Stimulated activated CD8-positive, alpha-beta memory T cell treated with anti-CD3 and anti-CD28 coated beads, Interleukin-7, amount 100 ng/mL, for 48 hours (primary cell): ENCODE results near the gene MRPS31.

Experiments used
- DNase-seq, 2 donors: peaks; one replicate each; pipeline ENCODE4 v3.0.0-alpha.2; 2020; ENCODE audit warnings: low read depth in 1 of 2; ENCODE audit errors: extremely low read depth in 1 of 2

The MRPS31 gene

DNA sequence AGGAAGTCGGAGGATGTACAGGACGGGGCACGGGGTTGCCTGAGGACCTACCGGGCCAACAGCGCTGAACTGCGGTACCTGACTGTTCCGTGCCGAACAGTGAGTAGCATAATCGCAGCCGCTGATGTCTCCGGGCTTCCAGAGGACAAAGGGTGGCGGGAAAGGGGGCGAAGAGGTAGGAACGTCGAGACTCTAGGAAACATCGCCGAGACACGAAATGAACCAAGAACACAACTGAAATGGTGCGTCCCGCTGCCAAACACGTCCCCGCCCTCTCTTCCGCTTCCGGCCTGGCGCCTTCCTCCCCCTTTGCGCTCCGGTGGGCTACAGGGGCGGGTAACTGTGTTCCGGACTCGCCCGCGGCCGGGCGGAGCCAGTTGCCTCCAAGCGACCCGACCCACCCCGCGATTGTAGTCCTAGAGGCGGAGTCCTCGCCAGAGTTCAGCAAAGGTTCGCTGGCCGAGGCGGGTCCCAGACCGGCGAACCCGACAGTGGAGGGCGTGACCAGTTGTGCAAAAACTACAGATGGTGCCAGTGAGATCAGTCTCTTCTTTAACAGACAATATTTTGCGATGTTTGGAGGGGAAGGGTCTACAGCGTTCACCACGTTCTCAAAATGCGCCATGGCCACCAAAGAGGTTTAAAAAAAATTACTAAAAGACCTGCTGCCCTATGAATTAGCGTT is at the start of gene MRPS31:
Gene MRPS31 (minus strand): TSS at position 257 of the 685 bp plus-strand sequence. CDS start 54 bp downstream, at position 203.
- DNase-seq, result peak; percentile 90 to 92

DNA sequence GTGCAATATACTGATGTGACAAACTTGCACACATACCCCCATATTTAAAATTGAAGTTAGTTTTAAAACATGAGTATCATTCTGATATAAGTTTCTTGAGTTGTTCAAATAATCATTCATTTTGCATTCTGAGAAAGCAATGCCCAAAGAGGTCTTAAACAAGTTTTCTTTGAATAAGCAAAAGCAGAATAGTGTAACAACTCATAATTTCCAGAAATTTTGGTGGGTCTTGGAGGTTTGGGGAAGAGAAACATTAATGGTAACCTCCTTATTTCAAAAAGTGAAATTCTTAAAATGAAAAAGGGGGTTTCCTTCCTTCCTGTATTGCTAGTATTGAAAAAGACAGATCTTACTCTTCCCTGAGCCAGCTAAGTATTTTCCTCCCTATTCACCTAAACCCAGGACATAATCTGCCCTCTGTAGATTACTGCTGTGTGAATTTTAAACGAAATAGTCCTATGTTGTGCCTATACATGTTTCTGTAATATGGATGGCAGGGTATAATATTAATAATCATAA is 48.9 kb upstream of the MRPS31 start:
- DNase-seq, result no peak

DNA sequence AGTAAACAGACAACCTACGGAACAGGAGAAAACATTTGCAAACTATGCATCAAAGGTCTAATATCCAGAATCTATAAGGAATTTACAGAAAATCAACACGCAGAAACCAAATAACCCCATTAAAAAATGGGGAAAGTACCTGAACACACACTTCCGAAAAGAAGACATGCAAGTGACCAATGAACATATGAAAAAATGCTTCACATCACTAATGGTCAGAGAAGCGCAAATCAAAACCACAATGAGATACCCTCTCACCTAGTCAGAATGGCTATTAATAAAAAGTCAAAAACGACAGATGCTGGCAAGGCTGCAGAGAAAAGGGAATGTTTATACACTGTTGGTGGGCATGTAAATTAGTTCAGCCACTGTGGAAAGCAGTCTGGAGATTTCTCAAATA is 47.9 kb upstream of the MRPS31 start:
- no peak for DNase-seq

DNA sequence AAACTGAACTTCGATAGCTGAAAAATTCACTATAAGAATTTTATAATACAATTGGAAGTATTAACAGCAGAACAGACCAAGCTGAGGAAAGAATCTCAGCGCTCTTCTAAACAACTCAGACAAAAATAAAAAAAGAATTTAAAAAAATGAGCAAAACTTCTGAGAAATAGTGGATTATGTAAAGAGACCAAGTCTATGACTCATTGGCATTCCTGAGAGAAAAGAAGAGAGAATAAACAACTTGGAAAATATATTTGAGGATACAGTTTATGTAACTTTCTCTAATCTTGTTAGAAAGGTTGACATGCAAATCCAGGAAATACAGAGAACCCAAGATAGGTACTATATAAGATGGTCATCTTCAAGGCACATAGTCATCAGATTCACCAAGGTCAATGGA is 43.8 kb upstream of the MRPS31 start:
- DNase-seq, result no peak

DNA sequence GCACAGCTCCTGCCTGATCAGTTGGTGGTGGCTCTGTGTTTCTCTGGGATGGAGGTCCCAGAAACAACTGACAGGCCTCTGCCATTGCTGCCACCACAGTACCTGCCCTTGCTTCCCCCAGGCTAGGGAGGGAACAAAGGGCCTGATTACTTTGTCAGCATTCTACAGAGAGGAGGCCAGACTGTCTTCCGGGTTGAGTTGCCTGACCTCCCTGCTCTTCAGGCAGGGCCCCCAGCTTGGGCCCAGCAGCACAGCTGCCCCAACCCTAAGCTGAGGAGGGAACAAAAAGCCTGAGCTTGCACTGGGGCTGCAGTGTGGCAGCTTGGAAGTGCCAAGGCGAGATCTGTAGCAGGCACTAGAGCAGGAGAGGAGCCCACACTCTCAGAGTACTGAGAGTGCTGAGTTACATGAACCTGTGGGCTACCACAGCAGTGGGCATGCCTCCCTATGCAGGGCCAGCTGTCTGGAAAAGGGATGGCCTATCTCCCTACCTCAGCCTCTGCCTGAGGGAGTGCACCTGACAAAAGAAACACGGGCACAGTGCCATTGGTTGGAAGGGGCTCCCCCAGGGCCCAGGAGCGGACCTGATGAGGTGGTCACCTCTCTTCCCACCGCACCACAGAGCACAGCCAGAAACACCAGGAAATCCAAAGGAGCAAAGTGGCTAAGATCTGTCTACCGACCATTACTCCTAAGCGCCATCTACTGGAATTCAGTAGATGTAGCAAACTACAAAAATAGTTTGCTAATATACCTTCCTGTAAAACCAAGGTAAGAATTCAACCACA is 42.9 kb upstream of the MRPS31 start:
- DNase-seq, result no peak

DNA sequence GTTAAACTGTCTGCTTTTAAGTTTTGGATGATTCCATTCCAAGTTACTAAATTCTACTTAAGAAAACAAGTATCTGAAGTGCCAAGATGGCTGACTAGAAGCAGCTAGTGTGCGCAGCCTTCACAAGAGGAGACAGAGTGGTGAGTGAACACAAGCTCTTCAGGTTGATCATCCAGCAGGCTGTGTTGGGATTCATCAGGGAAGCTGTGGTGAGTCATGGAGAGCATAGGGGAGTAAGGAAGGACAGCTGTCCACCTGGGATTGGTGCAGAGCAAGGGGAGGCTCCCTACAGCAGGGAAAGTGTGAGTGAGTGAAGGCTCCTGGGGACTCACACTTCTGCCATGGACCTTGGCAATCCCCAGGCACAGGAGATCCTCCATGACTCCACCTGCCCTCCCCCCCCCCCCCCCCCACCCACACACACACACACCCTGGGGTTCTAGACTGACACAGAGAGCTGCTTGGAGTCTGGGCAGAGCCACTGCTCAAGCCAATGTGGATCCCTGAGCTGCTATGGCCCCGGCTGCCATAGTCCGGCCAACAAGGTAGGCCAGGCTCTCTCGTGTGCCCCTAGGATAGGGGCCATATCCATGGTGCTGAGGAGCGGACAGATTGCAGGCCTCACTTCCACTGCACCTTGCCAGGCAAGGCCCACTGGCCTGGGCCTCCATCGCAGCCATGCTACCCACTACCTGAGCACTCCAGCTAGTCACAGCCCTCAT is 41.9 kb upstream of the MRPS31 start:
- no peak for DNase-seq

DNA sequence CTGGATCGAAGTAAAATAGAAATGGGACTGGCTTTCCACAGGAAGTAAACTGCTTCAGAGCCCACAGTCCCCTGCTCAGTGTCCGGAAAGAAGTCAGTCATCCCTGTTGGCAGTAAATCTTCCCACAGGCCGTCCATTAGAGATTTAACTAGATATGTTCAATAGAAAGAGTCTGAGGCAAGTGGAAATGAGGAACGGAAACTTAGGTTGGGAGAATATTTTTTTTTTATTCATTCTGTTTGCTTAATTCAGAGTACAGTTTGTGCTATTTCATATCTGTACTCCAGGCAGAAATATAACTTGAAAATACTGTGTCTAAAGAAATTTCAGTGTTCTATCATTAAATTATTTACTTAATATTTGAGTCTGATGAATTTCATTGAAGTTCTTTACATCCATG is 41.1 kb upstream of the MRPS31 start:
- DNase-seq, result no peak

DNA sequence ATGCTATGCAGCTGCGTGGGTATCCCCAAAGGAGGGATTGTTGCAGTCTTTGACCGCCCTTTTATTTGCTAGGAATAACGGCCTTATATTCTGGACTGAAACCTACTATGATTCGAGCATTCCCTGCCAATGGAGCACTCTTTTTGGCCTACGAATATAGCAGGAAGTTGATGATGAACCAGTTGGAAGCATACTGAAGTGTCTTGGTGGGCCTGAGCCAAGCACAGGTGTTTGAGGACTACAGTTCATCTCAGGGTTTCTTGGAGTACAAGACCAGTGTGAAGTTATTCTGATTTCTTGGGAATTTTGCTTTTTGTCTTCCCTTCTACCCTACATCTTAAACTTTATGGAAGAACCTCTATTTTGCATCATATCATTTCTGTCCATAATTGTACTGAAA is 38.5 kb upstream of the MRPS31 start:
- no peak for DNase-seq

DNA sequence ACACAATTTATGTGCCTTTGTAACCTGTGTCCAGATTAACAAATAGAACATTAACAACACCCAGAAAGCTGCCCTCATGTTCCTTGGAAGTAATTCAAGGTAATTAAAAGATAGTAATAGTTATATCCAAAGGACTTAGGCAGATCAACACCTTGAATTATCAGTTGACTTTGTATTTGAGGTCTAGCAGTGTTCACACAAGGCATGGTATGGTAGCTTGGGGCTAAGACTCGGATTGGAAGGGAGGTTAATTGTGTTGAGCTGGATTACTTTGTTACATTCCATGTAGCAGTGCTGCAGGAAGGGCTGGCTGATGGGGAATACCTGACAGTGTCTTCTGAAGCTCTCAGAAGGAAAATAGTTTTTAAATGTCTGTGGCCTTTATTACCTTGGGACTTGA is 35.3 kb upstream of the MRPS31 start:
- DNase-seq, result no peak

DNA sequence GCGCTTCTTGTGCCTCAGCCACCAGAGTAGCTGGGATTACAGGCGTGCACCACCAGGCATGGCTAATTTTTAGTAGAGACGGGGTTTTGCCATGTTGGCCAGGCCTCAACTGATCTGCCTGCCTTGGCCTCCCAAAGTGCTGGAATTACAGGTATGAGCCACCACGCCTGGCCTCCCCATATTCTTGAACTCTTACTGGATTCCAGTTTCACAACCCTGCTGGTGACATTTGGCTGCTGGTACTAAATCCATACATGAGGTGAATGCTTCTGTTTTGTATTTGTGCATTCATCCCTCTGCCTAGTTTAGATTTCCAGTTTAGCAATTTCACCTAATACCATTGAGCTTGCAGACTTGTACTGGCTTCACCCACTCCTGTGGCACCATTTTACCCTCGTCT is 32.3 kb upstream of the MRPS31 start:
- no peak for DNase-seq

DNA sequence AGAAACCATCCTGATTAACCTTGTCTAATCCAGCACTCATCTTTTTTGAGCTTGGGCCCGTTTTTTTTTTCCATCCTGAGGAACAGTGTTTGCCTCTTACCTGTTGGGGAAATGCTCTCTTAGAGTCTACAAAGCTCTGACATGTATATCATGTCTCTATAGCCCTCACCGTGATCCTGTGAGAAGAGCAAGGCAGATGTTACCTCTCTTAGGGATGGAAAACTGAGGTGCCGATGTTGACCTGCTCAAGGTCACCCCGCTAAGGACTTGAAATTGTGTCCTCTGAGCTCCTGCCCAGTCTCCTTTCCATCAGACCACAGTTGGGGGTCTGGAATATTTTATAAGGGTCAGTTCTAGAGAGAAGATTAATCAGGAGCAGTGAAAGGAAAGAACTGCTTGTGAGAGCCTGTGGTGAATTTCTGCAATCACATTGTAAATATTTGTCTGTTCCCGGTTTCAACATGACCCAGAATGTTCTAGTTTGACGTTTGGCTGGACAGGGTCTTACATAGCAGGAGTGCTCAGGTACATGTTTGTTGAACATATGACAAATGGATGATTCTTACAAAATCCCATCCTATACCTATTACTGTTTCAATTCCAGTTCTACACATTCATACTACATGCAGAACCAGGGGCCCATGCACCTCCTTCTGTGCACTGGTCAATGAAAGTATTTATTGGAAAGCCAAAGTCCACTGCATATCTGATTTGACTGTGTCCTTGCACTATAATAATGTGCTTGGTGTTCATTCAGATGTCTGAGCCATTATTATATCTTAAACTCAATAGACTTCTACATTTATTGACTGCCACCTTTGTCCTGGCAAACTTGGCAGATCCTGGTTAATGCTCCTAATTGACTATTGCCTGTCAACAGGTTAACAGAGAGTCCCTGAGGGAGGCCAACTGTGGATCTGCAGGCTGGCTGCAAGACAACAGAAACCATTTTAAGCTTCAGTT is 30.5 kb upstream of the MRPS31 start:
- DNase-seq, result no peak

DNA sequence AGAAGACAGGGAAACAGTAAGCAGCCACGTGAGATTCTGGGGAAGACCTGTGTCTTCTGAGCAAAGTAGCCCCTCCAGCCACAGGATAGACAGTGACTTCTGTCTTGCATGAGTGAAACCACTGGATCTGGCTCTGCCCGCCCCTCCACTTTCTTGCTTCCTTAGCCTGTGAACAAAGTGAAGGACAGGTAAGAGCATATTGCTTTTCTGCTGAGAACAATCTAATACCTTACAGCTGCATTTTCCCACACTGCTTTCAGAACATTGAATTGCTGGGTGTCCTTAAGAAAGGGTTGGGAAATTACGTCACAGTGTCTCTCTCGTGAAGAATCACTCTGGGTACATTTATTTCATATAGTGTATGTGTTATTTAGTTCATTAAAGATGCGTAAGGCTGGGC is 29.6 kb upstream of the MRPS31 start:
- DNase-seq, result no peak

DNA sequence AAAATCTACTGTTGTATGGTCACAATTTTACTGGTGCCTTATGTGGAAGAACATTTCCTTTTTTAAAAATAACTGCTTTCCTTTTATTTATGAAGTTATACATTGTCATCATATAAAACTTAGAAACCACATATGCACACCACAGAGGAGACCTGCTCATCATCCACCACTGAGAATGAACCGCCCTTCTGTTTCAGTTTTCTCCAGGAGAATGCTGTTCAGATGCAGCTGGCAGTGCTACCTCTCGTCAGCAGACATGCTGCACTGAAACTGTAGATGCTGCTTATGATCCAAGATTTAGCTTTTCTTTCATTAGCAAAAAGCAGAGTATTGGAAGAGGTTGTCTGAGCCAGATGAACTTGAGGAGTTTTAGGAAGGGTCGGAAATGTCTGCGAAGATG is 28.5 kb upstream of the MRPS31 start:
- DNase-seq, result no peak

DNA sequence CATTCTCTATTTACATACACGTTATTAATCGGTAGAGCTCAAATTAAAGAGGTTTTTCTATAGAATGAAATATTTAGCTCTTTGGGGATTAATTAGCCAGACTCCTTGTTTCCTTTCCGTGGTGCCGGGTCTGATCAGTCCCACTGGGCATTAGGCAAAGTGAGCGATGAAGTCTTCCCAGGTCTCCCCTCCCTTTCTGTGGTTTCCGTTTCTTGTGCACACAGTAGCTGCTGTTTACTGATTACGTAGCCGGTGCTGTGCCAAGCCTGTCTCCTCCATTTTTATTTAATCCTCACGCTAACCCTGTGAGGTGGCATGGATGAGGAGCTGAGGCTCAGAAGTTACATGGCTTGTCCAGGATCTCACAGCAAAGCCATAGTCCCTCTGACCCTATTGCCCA is 27.4 kb upstream of the MRPS31 start:
- no peak for DNase-seq

DNA sequence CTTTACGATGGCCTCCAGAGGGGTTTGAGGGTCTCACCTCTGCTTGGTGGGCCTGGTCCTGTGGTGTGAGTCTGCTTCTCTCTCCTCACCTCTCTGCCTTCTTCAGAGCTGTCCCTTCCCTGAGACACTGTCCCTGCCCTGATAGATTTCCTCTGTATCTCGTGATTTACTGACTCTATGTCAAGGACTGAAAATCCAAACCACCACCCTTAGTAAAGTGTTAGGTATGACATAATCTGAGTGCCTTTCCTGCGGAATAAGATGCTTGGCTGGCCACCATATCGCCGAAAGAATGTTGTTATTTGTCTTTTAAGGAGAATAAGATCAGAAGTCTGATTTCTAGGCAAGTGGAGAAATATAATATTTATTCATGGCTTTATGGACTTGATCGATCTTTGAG is 25.7 kb upstream of the MRPS31 start:
- no peak for DNase-seq

DNA sequence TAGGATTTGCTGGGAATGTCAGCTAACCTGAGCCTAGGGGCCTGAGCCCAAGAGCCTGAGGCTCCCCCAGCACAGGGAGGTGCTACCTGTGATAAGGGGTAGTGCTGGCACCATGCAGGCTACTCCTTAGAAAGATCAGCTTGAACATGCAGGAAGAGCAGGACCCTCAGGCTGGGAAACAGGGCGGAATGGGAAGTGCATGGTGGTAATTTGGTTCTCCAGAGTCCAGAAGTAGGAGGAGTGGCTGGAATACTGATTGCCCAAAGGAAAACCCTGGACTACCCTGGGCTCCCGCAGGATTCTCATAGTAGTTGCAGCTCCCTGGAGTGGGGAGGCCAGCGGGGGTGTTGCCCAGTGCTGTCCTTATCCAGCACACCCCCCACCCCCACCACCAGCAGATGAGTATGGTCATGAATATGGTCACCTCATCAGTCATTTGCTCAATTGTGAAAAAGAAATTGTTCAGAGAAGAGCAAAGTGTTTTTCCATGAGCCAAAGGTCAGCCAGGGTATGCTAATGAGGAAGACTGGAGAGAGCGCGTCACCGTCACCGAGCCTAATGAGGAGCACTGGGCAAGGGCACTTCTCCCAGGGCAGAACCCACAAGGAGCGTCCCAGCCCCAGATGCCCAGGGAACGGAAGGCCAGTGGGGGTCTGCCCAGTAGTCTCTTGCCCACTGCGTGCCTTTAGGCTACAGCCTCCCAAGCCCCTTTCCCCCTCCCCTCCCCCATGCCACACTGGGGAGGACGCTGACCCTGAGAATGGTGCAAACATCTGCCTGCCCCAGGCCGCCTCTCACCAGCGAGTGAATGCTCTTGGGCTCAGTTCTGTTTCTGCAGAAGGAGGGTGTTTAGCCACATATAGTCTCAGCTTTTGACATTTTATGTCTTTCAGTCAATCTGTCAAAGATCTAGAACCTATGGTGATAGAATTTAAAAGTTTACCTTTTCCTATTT is 23.7 kb upstream of the MRPS31 start:
- no peak for DNase-seq

DNA sequence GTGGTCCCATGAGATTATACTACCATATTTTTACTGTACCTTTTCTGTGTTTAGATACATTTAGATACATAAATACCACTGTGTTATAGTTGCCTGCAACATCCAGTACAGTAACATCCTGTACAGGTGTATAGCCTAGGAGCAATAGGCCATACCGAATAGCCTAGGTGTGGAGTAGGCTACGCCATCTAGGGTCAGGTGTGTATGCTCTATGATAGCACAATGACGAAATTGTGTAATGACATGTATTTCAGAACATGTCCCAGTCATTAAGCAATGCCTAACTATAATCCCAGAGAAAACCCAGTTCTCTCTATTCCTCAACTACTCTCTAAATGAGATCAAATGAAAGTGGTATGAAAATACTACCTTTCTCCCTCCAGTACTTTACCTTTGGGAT is 22.3 kb upstream of the MRPS31 start:
- no peak for DNase-seq

DNA sequence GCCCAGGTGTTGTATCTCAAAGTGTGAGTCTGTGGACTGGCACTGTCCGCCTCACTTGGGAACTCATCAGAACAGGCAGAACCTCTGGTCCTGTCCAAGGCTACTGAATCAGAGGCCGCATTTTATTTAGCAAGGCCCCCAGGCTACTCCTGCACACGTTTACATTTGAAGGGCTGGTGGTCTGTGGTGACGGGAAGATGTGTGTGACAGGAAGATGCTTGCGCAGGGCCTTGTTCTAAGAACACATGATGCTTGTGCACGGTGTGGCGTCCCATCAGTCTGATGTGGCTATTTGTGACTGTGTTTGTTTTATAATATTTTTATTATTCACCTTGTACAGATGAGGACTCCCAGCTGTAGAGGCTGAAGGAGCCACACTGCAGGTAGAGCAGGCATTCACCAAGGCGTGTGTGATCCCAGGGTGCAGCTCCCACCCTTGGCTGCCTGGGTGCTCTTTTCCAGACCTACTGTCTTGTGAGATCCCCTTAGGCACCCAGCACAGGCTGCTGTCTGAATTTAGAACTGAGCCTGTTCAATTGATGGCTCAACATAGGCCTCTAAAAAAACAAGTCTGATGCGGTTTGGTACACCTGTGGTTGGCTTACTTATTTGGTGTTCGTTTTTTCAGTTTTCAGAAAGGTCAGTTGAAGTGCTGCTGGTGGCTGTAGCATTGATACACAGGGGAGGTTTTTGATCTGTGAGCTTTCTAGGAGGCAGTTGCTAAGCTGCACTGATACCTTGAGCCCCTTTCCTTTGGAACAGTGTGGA is 21.5 kb upstream of the MRPS31 start:
- no peak for DNase-seq

DNA sequence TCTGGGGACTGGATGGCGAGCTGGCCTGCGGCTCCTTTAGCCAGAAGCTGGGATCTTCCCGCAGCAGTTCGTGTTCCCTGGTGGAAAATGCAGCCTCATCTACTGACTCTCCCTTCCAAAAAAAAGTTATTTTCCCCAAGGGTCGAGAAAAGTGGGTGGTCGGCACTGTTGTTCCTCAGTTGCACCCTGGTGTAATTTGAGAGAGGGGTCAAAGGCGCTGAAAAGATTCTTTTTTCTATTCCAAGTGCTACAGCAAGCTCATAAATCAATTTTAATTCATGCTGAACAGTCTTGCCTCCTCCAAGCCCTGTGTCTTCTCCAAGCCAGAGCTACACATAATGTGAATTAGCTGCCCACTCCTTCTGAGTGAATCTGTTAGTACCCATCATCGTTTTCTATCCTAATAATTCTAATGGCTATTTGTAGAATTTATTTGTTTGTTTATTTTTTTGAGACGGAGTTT is 19.2 kb upstream of the MRPS31 start:
- no peak for DNase-seq
